ENCODE results near the gene BTF3L4.
A peak's percentile ranks its signal among the peaks of the same experiment; 100 is the strongest.
"Not testable (repeated sequence)": the region's sequence is repeated elsewhere in the genome, so short reads cannot be mapped to it uniquely, and the experiment has no call there.

The BTF3L4 gene

GRCh38 chr1:52056163-52056936, at the start of gene BTF3L4:
BTF3L4 (plus strand) TSS chr1:52056295; CDS start chr1:52059848, 3,553 bp downstream.
- peak; percentile 95 for DNase-seq

- DNase-seq: no peak
These were observed 48.7 kb upstream of the BTF3L4 start for GRCh38 chr1:52007215-52008002.

GRCh38 chr1:52008071-52008809, 47.9 kb upstream of the BTF3L4 start:
- DNase-seq: no peak

GRCh38 chr1:52022133-52022532, 34.0 kb upstream of the BTF3L4 start:
- DNase-seq: no peak

GRCh38 chr1:52026278-52026677, 29.8 kb upstream of the BTF3L4 start:
- DNase-seq: no peak

GRCh38 chr1:52028328-52028727, 27.8 kb upstream of the BTF3L4 start:
- DNase-seq: no peak

- not testable (repeated sequence) for DNase-seq
These were observed 27.3 kb upstream of the BTF3L4 start for GRCh38 chr1:52028839-52029238.

GRCh38 chr1:52032124-52032784, 23.8 kb upstream of the BTF3L4 start:
- DNase-seq: no peak

GRCh38 chr1:52032785-52033131, 23.3 kb upstream of the BTF3L4 start:
- no peak for DNase-seq

GRCh38 chr1:52033190-52034049, 22.7 kb upstream of the BTF3L4 start, which contains the start of gene KTI12:
KTI12 (minus strand) TSS chr1:52033810; CDS start chr1:52033761, 49 bp downstream.
- DNase-seq: peak; percentile 89

GRCh38 chr1:52034050-52034384, 22.1 kb upstream of the BTF3L4 start:
- DNase-seq: no peak

- no peak for DNase-seq
These were observed 18.7 kb upstream of the BTF3L4 start for GRCh38 chr1:52037402-52037814.

GRCh38 chr1:52037909-52038308, 18.2 kb upstream of the BTF3L4 start:
- DNase-seq: no peak

- DNase-seq: no peak
These were observed 14.4 kb upstream of the BTF3L4 start for GRCh38 chr1:52041551-52042185.

- DNase-seq: no peak
These were observed 10.9 kb upstream of the BTF3L4 start for GRCh38 chr1:52045236-52045635.

- not testable (repeated sequence) for DNase-seq
These were observed 10.4 kb upstream of the BTF3L4 start for GRCh38 chr1:52045666-52046195.

- DNase-seq: not testable (repeated sequence)
These were observed 6.8 kb upstream of the BTF3L4 start for GRCh38 chr1:52049337-52049736.

- no peak for DNase-seq
These were observed 2.2 kb upstream of the BTF3L4 start for GRCh38 chr1:52053862-52054261.

GRCh38 chr1:52054496-52055065, 1.5 kb upstream of the BTF3L4 start:
- no peak for DNase-seq

GRCh38 chr1:52055066-52055865, 829 bp upstream of the BTF3L4 start, which contains the start of gene TXNDC12:
TXNDC12 (minus strand) TSS chr1:52055191; CDS start chr1:52055096, 95 bp downstream.
- DNase-seq: peak; percentile 73
